RPMI8226 (cell line): ENCODE measurements around the gene IFNGR2.
"Not testable (repeated sequence)": the region's sequence is repeated elsewhere in the genome, so short reads cannot be mapped to it uniquely, and the experiment has no call there.

Experiments used
- DNase-seq: peaks from one replicate; pipeline ENCODE4 v3.0.0-alpha.2; 2015

IFNGR2 gene

GRCh38 chr21:33377221-33377920 is 25.8 kb upstream of the IFNGR2 start:
- no peak for DNase-seq

- DNase-seq, result no peak
Observed at GRCh38 chr21:33378081-33378480, 25.1 kb upstream of the IFNGR2 start.

DNA sequence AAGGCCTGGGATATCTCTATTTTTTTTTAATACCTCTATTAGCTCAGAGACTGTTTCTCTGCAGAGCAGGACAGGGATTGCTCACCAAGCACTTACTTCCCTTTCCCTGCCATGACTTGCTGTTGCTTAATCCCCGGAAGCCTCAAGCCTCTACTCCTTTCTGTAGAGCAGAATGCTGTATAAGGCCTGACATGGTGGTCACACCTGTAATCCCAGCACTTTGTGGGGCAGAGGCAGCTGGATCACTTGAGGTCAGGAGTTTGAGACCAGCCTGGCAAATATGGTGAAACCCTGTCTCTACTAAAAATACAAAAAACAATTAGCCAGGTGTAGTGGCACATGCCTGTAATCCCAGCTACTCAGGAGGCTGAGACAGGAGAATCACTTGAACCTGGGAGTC is 23.3 kb upstream of the IFNGR2 start:
- DNase-seq, result peak; percentile 63

- peak; percentile 66 for DNase-seq
Observed at GRCh38 chr21:33380483-33380998, 22.7 kb upstream of the IFNGR2 start.

GRCh38 chr21:33381381-33381780 is 21.8 kb upstream of the IFNGR2 start:
- not testable (repeated sequence) for DNase-seq

DNA sequence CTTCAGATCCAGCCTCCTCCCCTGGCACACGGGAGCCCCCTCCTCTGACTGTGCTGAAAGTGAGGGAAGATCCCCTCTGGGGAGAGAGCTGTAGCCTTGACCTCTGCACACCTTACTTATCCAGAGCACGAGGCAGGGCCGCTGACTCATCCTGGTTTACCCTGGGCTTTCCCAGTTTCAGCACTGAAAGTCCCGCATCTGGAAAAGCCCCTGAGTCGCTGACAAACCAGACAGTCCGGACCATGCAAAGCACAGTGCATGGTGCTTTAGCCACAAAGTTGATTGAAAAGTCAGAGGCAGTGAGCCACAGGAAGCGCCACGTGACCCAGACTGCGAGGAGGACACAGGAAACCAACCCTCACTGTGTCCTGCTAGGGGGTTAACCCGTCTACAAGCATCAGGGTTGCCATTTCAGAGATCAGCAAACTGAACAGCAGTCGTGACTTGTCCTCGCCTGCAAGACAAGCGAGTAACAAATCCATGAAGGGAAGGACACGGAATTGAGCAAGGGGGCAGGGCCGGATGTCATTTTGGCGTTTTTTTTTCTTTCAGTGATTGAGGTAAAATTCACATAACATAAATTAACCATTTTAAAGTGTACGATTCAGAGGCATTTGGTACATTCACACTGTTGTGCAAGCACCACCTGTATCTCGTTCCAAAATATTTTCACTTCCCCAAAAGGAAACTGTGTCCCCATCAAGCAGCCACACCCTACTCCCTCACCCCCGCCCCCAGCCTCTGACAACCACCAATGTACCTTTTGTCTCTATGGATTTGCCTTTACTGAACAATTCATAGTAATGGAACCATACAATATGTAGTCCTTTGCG is 19.9 kb upstream of the IFNGR2 start:
- DNase-seq, result peak; percentile 94

DNA sequence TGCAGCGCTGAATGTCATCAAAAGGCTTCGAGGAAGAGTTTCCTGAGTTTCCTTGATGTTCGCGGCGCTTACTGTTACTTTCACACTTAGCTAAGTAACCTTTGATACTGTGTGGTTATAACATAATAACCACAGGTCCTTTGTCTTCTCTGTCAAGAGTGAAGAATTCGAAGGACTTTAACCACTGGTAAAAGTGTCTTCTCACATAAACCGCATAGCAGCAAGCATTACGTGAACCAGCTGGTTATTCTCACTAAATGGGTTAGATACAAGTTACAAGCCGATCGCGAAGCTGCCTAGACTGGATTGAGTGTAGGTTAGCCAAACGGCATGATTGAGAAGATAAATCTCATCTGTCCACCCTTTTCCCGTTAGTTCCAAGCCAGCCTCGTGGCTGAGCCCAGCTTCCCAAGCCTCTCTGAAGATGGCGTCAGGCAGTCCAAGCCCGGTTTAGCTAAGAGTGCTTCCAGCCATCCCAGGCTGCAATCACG is 18.3 kb upstream of the IFNGR2 start:
- no peak for DNase-seq

- no peak for DNase-seq
Observed at GRCh38 chr21:33386222-33386784, 16.9 kb upstream of the IFNGR2 start.

- no peak for DNase-seq
Observed at GRCh38 chr21:33387294-33387693, 15.9 kb upstream of the IFNGR2 start.

- DNase-seq, result no peak
Observed at GRCh38 chr21:33388188-33388587, 15.0 kb upstream of the IFNGR2 start.

DNA sequence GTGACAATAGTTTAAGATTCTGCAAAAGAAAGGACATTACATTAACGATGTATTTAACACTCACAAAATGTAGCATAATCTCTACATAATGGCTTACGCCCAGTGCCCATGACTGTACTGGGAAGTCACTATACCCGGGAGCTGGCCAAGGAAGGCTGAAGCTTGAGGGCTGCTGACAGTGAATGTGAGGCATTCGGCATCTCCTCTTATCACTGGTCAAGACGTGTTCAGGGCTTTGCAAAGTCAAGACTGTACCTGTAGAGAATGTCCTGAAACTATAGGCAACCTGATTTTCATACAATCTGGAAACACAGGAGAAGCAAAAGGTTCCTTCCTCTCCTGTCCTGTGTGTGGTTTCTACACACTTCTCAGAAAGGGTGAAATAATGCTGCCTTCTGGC is 12.7 kb upstream of the IFNGR2 start:
- no peak for DNase-seq

DNA sequence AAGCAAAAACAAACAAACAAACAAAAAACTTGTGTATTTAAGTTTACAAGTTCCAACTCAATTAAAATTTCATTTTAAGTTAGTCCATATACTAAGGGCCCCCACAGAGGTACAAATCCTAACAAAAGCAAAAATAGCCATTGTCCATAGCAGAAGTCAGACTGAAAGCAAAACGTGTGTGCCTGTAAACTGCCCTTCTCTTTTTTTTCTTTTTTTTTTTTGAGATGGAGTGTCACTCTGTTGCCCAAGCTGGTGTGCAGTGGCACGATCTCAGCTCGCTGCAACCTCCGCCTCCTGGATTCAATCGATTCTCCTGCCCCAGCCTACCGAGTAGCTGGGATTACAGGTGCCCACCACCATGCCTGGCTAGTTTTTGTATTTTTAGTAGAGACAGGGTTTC is 11.6 kb upstream of the IFNGR2 start:
- DNase-seq, result no peak

GRCh38 chr21:33392284-33392985 is 10.8 kb upstream of the IFNGR2 start:
- no peak for DNase-seq

DNA sequence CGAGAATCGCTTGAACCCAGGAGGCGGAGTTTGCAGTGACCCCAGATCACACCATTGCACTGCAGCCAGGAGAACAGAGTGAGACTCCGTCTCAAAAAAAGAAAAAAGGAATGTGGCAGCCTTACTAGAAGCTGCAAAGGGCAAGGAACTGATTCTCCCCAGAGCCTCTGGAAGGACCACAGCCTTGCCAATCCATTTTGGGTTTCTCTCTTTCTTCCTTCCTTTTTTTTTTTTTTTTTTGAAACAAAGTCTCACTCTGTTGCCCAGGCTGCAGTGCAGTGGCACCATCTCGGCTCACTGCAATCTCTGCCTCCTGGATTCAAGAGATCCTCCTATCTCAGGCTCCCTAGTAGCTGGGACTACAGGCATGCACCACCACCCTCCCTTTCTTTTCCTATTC is 9.9 kb upstream of the IFNGR2 start:
- no peak for DNase-seq

DNA sequence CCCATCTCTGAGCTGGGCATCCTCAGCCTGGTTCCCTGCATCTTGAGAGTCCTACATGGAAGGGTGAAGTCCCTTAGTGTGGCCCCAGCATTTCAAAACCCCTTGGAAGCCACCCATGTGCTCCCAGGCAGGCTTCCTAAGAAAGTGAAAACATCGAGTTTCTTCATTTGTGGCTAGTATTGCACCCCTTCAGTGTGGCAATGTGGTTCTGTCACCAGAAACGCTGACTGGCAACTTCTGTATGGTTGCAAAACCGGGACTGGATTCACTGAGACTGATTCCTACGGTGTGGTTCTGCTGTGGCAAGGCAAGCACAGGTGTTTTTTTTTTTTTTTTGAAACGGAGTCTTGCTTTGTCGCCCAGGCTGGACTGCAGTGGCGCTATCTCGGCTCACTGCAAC is 9.0 kb upstream of the IFNGR2 start:
- peak; percentile 80 for DNase-seq

DNA sequence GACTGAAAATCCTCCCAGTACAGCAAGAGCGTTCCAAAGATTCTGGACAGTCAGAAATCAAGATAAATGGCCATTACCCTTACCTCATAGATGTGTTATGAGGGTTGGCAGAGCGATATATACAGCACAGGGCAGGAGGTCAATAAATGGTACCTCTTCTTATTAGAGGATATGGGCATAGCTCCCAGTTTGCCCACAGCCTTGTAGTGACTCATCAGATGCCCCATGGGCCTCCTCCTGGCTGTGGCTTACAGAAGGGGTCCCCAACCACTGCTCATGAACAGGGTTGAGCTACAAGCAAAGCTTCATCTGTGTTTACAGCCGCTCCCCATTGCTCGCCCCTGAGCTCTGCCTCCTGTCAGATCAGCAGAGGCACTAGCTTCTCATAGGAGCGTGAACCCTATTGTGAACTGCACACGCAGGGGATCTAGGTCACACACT is 7.3 kb upstream of the IFNGR2 start:
- no peak for DNase-seq

- DNase-seq, result no peak
Observed at GRCh38 chr21:33396436-33396835, 6.8 kb upstream of the IFNGR2 start.

GRCh38 chr21:33396951-33397350 is 6.3 kb upstream of the IFNGR2 start:
- DNase-seq, result no peak

DNA sequence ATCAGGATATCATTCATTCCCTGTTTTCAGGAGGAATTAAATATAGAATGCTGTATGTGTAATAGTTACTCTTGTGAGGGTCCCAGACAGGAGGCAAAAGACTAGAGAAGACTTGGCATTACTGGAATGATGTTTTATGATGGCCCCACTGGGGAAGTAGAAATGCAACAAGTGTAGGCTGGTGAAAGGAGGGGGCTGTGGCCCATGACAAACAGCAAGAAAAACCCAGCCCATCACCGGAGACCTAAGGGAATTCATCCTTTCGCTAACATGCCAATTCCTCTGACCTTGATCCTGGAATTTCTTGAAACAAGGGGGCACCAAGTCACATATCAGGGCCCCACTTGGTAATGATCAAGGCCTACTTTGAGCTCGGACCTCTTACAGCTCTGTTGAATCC is 5.5 kb upstream of the IFNGR2 start:
- no peak for DNase-seq

DNA sequence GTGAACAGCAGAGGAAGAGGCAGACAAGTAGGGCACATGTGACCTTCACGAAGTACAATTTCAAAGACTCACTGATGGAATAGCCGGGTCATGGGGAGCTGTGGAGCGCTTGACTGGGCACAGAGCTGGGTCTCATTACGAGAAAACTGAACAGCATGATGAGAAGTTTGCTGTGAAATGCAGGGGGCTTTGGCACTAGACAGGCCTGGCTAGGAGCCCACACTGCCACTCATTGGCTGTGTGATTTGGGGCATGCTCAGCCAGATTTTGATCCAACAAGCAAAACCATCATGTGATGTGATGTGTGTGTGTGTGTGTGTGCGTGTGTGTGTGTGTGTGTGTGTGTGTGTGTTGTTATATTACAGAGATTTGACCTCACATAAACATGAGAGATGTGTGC is 4.9 kb upstream of the IFNGR2 start:
- DNase-seq, result no peak

DNA sequence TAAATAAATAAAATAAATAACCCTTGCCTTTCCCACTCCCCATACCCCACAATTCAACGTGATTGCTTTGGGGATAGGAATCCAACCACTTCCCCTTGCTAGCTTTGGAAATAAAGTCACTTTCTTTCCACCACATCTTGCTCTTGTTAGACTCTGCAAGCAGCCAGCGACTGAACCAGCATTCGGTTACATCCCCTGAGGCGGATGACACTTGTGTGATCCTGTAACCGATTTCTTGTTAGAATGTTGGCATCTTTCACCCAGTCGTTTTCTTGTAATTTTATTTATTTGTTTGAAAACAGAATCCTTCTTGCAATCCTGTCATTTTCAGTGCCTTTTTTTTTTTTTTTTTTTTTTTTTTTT is 1.6 kb upstream of the IFNGR2 start:
- no peak for DNase-seq

- peak; percentile 51 for DNase-seq
Observed at GRCh38 chr21:33402001-33402979, 923 bp upstream of the IFNGR2 start.
